SK-N-SH treated with all-trans-retinoic acid at 6 μM for 48 hours (cell line): ENCODE data around the gene PPP4C.

Source experiments
- ARNTL ChIP-seq: fragments of 450-650 bp; formaldehyde crosslinking; IDR thresholded peaks from 2 replicates; pipeline ENCODE4 v1.5.0; 2020; ENCODE audit warnings: low read depth, mild to moderate bottlenecking, moderate library complexity, borderline replicate concordance
- BACH2 ChIP-seq: fragments of 250-450 bp; sonication (Bioruptor Pico); IDR thresholded peaks from 2 replicates; pipeline ENCODE4 v1.9.0; 2021; ENCODE audit warnings: mild to moderate bottlenecking, borderline replicate concordance
- GLIS3 ChIP-seq: fragments of 250-450 bp; sonication (Bioruptor Pico); IDR thresholded peaks from 2 replicates; pipeline ENCODE4 v1.5.0; 2020; ENCODE audit warnings: mild to moderate bottlenecking, moderate library complexity
- OSR1 ChIP-seq: fragments of 250-450 bp; sonication (Bioruptor Pico); IDR thresholded peaks from 2 replicates; pipeline ENCODE4 v1.8.0; 2022; ENCODE audit warnings: moderate library complexity, mild to moderate bottlenecking, inconsistent platforms
- RARB ChIP-seq: fragments of 250-450 bp; sonication (Bioruptor Pico); IDR thresholded peaks from 2 replicates; pipeline ENCODE4 v1.8.0; 2021; ENCODE audit warnings: mild to moderate bottlenecking, moderate library complexity
- SNAI2 ChIP-seq: fragments of 250-450 bp; sonication (Bioruptor Pico); IDR thresholded peaks from 2 replicates; pipeline ENCODE4 v1.5.0; 2020; ENCODE audit warnings: mild to moderate bottlenecking, moderate library complexity
- TOX ChIP-seq: fragments of 250-450 bp; sonication (Bioruptor Pico); IDR thresholded peaks from 2 replicates; pipeline ENCODE4 v1.8.0; 2021; ENCODE audit warnings: mild to moderate bottlenecking, moderate library complexity, borderline replicate concordance
- ZNF565 ChIP-seq: fragments of 450-650 bp; formaldehyde crosslinking; conservative IDR thresholded peaks from 2 replicates; pipeline ENCODE4 v1.5.0; 2020; ENCODE audit warnings: low read depth, mild to moderate bottlenecking, moderate library complexity
- ZNF70 ChIP-seq: fragments of 450-650 bp; formaldehyde crosslinking; IDR thresholded peaks from 2 replicates; pipeline ENCODE4 v1.5.0; 2020; ENCODE audit warnings: mild to moderate bottlenecking, moderate library complexity
- ZNF8 ChIP-seq: fragments of 450-650 bp; formaldehyde crosslinking; IDR thresholded peaks from 2 replicates; pipeline ENCODE4 v1.5.0; 2020; ENCODE audit warnings: mild to moderate bottlenecking, moderate library complexity
- TF ChIP-seq, protein P1 (sequence below): fragments of 250-450 bp; sonication (Bioruptor Pico); IDR thresholded peaks from 2 replicates; pipeline ENCODE4 v1.8.0; 2020; ENCODE audit warnings: mild to moderate bottlenecking, moderate library complexity, borderline replicate concordance
- TF ChIP-seq, protein P2 (sequence below): fragments of 250-450 bp; sonication (Bioruptor Pico); IDR thresholded peaks from 2 replicates; pipeline ENCODE4 v1.8.0; 2021; ENCODE audit warnings: low read depth, mild to moderate bottlenecking, moderate library complexity, borderline replicate concordance
- TF ChIP-seq, protein P3 (sequence below): fragments of 250-450 bp; sonication (Bioruptor Pico); IDR thresholded peaks from 2 replicates; pipeline ENCODE4 v1.5.1; 2020; ENCODE audit warnings: low read depth, mild to moderate bottlenecking, moderate library complexity

DNA sequence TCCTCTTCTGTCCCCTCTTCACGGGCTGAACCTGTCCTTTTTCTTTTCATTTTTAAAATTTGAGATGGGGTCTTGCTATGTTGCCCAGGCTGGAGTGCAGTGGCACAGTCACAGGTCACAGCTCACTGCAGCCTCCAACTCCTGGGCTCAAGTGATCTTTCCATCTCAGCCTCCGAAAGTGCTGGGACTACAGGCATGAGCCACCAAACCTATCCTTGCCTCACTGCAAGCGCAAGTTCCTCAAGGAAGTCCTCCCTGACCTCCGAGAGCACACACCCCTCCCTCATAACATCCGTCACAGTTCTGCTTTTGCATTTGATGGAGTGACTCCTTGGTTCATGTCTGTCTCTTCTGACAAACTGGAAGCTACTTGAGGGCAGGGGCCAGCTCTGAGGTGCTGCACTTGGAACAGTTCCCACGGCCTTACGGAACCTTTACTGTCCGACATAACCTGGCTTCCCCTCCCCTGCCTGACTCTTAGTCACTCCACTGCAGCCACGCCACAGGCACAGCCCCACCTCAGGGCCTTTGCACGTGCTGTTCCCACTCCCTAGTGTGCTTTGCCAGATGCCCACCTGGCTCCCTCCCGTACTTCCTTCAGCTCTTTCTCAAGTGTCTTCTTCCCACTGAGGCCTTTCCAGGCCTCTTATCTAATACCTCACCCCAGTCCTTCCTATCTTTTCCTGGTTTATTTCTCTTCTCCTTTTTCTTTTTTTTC is 11.5 kb downstream of the PPP4C start:
- TF ChIP-seq ZNF565 (CRISPR knock-in tag): no peak
- no peak for TF ChIP-seq RARB
- no peak for TF ChIP-seq TOX (CRISPR knock-in tag)
- TF ChIP-seq ARNTL (CRISPR knock-in tag): no peak
- TF ChIP-seq, protein P1, sequence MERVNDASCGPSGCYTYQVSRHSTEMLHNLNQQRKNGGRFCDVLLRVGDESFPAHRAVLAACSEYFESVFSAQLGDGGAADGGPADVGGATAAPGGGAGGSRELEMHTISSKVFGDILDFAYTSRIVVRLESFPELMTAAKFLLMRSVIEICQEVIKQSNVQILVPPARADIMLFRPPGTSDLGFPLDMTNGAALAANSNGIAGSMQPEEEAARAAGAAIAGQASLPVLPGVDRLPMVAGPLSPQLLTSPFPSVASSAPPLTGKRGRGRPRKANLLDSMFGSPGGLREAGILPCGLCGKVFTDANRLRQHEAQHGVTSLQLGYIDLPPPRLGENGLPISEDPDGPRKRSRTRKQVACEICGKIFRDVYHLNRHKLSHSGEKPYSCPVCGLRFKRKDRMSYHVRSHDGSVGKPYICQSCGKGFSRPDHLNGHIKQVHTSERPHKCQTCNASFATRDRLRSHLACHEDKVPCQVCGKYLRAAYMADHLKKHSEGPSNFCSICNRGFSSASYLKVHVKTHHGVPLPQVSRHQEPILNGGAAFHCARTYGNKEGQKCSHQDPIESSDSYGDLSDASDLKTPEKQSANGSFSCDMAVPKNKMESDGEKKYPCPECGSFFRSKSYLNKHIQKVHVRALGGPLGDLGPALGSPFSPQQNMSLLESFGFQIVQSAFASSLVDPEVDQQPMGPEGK (CRISPR knock-in tag): no peak
- no peak for TF ChIP-seq BACH2 (CRISPR knock-in tag)
- TF ChIP-seq GLIS3 (CRISPR knock-in tag): no peak
- TF ChIP-seq, protein P2, sequence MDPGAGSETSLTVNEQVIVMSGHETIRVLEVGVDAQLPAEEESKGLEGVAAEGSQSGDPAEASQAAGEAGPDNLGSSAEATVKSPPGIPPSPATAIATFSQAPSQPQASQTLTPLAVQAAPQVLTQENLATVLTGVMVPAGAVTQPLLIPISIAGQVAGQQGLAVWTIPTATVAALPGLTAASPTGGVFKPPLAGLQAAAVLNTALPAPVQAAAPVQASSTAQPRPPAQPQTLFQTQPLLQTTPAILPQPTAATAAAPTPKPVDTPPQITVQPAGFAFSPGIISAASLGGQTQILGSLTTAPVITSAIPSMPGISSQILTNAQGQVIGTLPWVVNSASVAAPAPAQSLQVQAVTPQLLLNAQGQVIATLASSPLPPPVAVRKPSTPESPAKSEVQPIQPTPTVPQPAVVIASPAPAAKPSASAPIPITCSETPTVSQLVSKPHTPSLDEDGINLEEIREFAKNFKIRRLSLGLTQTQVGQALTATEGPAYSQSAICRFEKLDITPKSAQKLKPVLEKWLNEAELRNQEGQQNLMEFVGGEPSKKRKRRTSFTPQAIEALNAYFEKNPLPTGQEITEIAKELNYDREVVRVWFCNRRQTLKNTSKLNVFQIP (CRISPR knock-in tag): no peak
- no peak for TF ChIP-seq SNAI2 (CRISPR knock-in tag)
- TF ChIP-seq OSR1 (CRISPR knock-in tag): no peak
- TF ChIP-seq ZNF70: no peak
- TF ChIP-seq ZNF8 (CRISPR knock-in tag): no peak
- TF ChIP-seq, protein P3, sequence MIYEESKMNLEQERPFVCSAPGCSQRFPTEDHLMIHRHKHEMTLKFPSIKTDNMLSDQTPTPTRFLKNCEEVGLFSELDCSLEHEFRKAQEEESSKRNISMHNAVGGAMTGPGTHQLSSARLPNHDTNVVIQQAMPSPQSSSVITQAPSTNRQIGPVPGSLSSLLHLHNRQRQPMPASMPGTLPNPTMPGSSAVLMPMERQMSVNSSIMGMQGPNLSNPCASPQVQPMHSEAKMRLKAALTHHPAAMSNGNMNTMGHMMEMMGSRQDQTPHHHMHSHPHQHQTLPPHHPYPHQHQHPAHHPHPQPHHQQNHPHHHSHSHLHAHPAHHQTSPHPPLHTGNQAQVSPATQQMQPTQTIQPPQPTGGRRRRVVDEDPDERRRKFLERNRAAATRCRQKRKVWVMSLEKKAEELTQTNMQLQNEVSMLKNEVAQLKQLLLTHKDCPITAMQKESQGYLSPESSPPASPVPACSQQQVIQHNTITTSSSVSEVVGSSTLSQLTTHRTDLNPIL: no peak
